DND-41 (cell line): ENCODE results near the gene MYL2.

ENCODE experiments used
- ATAC-seq: fragments of 200-7000 bp; cut with Tn5 transposase; 3 replicates; pipeline ENCODE4 v1.9.1; 2021; ENCODE audit warnings: low read depth; ENCODE audit not compliant: insufficient read depth
- DNase-seq: peaks from one replicate; pipeline ENCODE4 v3.0.0-alpha.2; 2020
- H2AFZ ChIP-seq: 2 replicates; pipeline ENCODE4 v1.6.0; 2012; ENCODE audit warnings: low read depth, low read length
- H3K27ac ChIP-seq: 2 replicates; pipeline ENCODE4 v1.5.1; 2012; ENCODE audit warnings: low read length, inconsistent platforms
- H3K27me3 ChIP-seq: fragments of 200-600 bp; sonication (generic); 2 replicates; pipeline ENCODE4 v1.6.0; 2012; ENCODE audit warnings: low read length, mild to moderate bottlenecking, inconsistent platforms; ENCODE audit not compliant: insufficient read depth, poor library complexity
- H3K36me3 ChIP-seq: 2 replicates; pipeline ENCODE4 v1.5.1; 2012; ENCODE audit warnings: low read length, inconsistent platforms; ENCODE audit not compliant: insufficient read depth
- H3K4me1 ChIP-seq: 2 replicates; pipeline ENCODE4 v1.5.1; 2012; ENCODE audit warnings: mild to moderate bottlenecking, low read length; ENCODE audit not compliant: insufficient read depth
- H3K4me2 ChIP-seq: 2 replicates; pipeline ENCODE4 v1.6.0; 2012; ENCODE audit warnings: mild to moderate bottlenecking, moderate library complexity, low read length, inconsistent platforms; ENCODE audit not compliant: insufficient read depth
- H3K4me3 ChIP-seq, 2 experiments: fragments of 200-600 bp in 1 of 2; shearing (Covaris generic) in 1 of 2; 2 replicates each; pipeline ENCODE4 v1.5.1; 2012 to 2016; ENCODE audit warnings: inconsistent platforms in 2 of 2, low read length in 2 of 2, mild to moderate bottlenecking in 2 of 2, low read depth in 1 of 2, moderate library complexity in 1 of 2
- H3K79me2 ChIP-seq: 2 replicates; pipeline ENCODE4 v1.6.0; 2012; ENCODE audit warnings: low read length, inconsistent platforms; ENCODE audit not compliant: insufficient read depth
- H3K9ac ChIP-seq: 2 replicates; pipeline ENCODE4 v1.6.0; 2012; ENCODE audit warnings: low read depth, mild to moderate bottlenecking, inconsistent platforms, low read length, moderate library complexity
- H3K9me3 ChIP-seq: 2 replicates; pipeline ENCODE4 v1.5.1; 2012; ENCODE audit warnings: low read length, moderate library complexity, mild to moderate bottlenecking, inconsistent platforms; ENCODE audit not compliant: insufficient read depth, severe bottlenecking
- H4K20me1 ChIP-seq: 2 replicates; pipeline ENCODE4 v1.6.0; 2012; ENCODE audit warnings: low read length; ENCODE audit not compliant: insufficient read depth
- CTCF ChIP-seq: IDR thresholded peaks from 2 replicates; pipeline ENCODE4 v1.5.1; 2012; ENCODE audit warnings: borderline replicate concordance, low read length, moderate library complexity, mild to moderate bottlenecking; ENCODE audit not compliant: poor library complexity, severe bottlenecking; ENCODE audit errors: extremely low read depth
- EZH2 ChIP-seq: IDR thresholded peaks from 3 replicates; pipeline ENCODE4 v1.6.1; 2012; ENCODE audit warnings: borderline replicate concordance, low read depth, mild to moderate bottlenecking, moderate library complexity, low read length, inconsistent platforms; ENCODE audit not compliant: severe bottlenecking

The MYL2 gene

GRCh38 chr12:110903511-110903910 is 16.9 kb downstream of the MYL2 start:
- no peak overlapping the region for H3K9ac ChIP-seq
- H3K36me3 ChIP-seq: no peaks in the 10 kb centered on the region
- no peaks in the 10 kb centered on the region for H3K79me2 ChIP-seq
- DNase-seq: no peak
- no peak overlapping the region for H3K27ac ChIP-seq
- H3K4me3 ChIP-seq: no peak overlapping the region
- H3K4me1 ChIP-seq: no peaks in the 10 kb centered on the region
- no peaks in the 10 kb centered on the region for H3K9me3 ChIP-seq
- H3K27me3 ChIP-seq: peaks cover 3% of the 10 kb centered on the region
- no peak for ATAC-seq
- no peak overlapping the region for H2AFZ ChIP-seq
- TF ChIP-seq CTCF: no peak
- TF ChIP-seq EZH2: no peak
- no peaks in the 10 kb centered on the region for H4K20me1 ChIP-seq
- no peak overlapping the region for H3K4me2 ChIP-seq

GRCh38 chr12:110901401-110901800 is 19.0 kb downstream of the MYL2 start:
- Histone ChIP-seq H4K20me1 (no peaks in the 10 kb centered on the region), H3K4me2 (no peak overlapping the region), H3K27ac (no peak overlapping the region), H3K4me3 (no peak overlapping the region), H3K9me3 (no peaks in the 10 kb centered on the region), H3K4me1 (no peaks in the 10 kb centered on the region), H2AFZ (no peak overlapping the region), H3K9ac (no peak overlapping the region), H3K36me3 (no peaks in the 10 kb centered on the region), H3K27me3 (peaks cover 3% of the 10 kb centered on the region), H3K79me2 (no peaks in the 10 kb centered on the region)
- DNase-seq (no peak), ATAC-seq (no peak)
- TF ChIP-seq EZH2 (no peak), CTCF (no peak)

- Histone ChIP-seq H3K27ac (no peak overlapping the region), H4K20me1 (no peaks in the 10 kb centered on the region), H3K4me1 (peaks cover 5% of the 10 kb centered on the region; the same call in 1 of the 2 replicates), H3K79me2 (no peaks in the 10 kb centered on the region), H2AFZ (no peak overlapping the region), H3K27me3 (peaks cover 3% of the 10 kb centered on the region), H3K4me2 (no peak overlapping the region), H3K4me3 (no peak overlapping the region), H3K9ac (no peak overlapping the region), H3K9me3 (no peaks in the 10 kb centered on the region), H3K36me3 (no peaks in the 10 kb centered on the region)
- no peak for DNase-seq
- ATAC-seq: no peak
- no peak for TF ChIP-seq CTCF
- no peak for TF ChIP-seq EZH2
Observed at GRCh38 chr12:110896559-110896958, 23.8 kb downstream of the MYL2 start.

- Histone ChIP-seq H3K9ac (no peak overlapping the region), H2AFZ (no peak overlapping the region), H3K27ac (no peak overlapping the region), H3K27me3 (peaks cover 3% of the 10 kb centered on the region), H3K9me3 (no peaks in the 10 kb centered on the region), H3K4me3 (no peak overlapping the region), H3K79me2 (no peaks in the 10 kb centered on the region), H4K20me1 (no peaks in the 10 kb centered on the region), H3K4me1 (peaks cover 5% of the 10 kb centered on the region; the same call in 1 of the 2 replicates), H3K36me3 (no peaks in the 10 kb centered on the region), H3K4me2 (0 out of 2 replicates have a peak overlapping the region, but pooled peaks have one; percentile 28)
- no peak for DNase-seq
- TF ChIP-seq CTCF: no peak
- no peak for TF ChIP-seq EZH2
- no peak for ATAC-seq
Observed at GRCh38 chr12:110893956-110894355, 26.4 kb downstream of the MYL2 start.
